GM23248 (cell line): ENCODE data around the gene UST. TPM values are rescaled to one million over a fixed set of nuclear protein-coding genes. Genes with fewer than 3 reads are reported as not detected.
A peak's percentile ranks its signal among the peaks of the same experiment; 100 is the strongest.

Experiments
- DNase-seq: peaks from one replicate; pipeline ENCODE4 v3.0.0-alpha.2; 2015
- H2AFZ ChIP-seq: fragments of 200-600 bp; sonication (generic); 2 replicates; pipeline ENCODE4 v1.6.1; 2016; ENCODE audit warnings: antibody characterized with exemption
- H3F3A ChIP-seq: fragments of 200-600 bp; sonication (generic); 2 replicates; pipeline ENCODE4 v1.6.1; 2016; ENCODE audit warnings: mild to moderate bottlenecking, antibody characterized with exemption, mixed run types; ENCODE audit not compliant: insufficient read depth
- H3K27ac ChIP-seq: fragments of 200-600 bp; sonication (generic); 2 replicates; pipeline ENCODE4 v1.5.1; 2016; ENCODE audit warnings: mild to moderate bottlenecking
- H3K27me3 ChIP-seq: fragments of 200-600 bp; sonication (generic); replicated peaks from 2 replicates; pipeline ENCODE4 v1.6.1; 2016; ENCODE audit warnings: mild to moderate bottlenecking; ENCODE audit not compliant: insufficient read depth
- H3K36me3 ChIP-seq: fragments of 200-600 bp; sonication (generic); 2 replicates; pipeline ENCODE4 v1.6.1; 2016; ENCODE audit warnings: low read depth, mild to moderate bottlenecking
- H3K4me1 ChIP-seq: fragments of 200-600 bp; sonication (generic); 2 replicates; pipeline ENCODE4 v1.6.1; 2016; ENCODE audit warnings: mild to moderate bottlenecking; ENCODE audit not compliant: insufficient read depth
- H3K4me2 ChIP-seq: fragments of 200-600 bp; sonication (generic); one replicate; pipeline ENCODE4 v1.6.1; 2016; ENCODE audit warnings: mild to moderate bottlenecking; ENCODE audit not compliant: unreplicated experiment
- H3K4me3 ChIP-seq: fragments of 200-600 bp; sonication (generic); 2 replicates; pipeline ENCODE4 v1.5.1; 2016; ENCODE audit warnings: mild to moderate bottlenecking
- H3K79me2 ChIP-seq: fragments of 200-600 bp; sonication (generic); 2 replicates; pipeline ENCODE4 v1.6.1; 2016; ENCODE audit warnings: mild to moderate bottlenecking; ENCODE audit not compliant: insufficient read depth
- H3K9ac ChIP-seq: fragments of 200-600 bp; sonication (generic); 2 replicates; pipeline ENCODE4 v1.6.1; 2016; ENCODE audit warnings: mild to moderate bottlenecking
- H3K9me2 ChIP-seq: fragments of 200-600 bp; sonication (generic); 2 replicates; pipeline ENCODE4 v1.6.1; 2016; ENCODE audit warnings: mixed run types, mild to moderate bottlenecking, moderate library complexity; ENCODE audit not compliant: insufficient read depth
- H3K9me3 ChIP-seq: fragments of 200-600 bp; sonication (generic); one replicate; pipeline ENCODE4 v1.6.1; 2017; ENCODE audit warnings: low read depth
- H4K20me1 ChIP-seq: fragments of 200-600 bp; sonication (generic); 2 replicates; pipeline ENCODE4 v1.6.0; 2016; ENCODE audit not compliant: insufficient read depth
- EZH2 ChIP-seq: fragments of 200-600 bp; sonication (generic); IDR thresholded peaks from 2 replicates; pipeline ENCODE4 v1.6.1; 2018; ENCODE audit warnings: antibody characterized with exemption, mild to moderate bottlenecking; ENCODE audit not compliant: insufficient read depth, poor library complexity, severe bottlenecking
- EZH2phosphoT487 ChIP-seq: fragments of 200-600 bp; sonication (generic); IDR thresholded peaks from 2 replicates; pipeline ENCODE4 v1.6.1; 2018; ENCODE audit warnings: antibody characterized with exemption, moderate library complexity, mild to moderate bottlenecking, low read depth; ENCODE audit not compliant: insufficient read depth
- WGBS, 2 experiments: methylation state at CpG; one replicate each; pipeline ENCODE4 v1.1.6; 2015 to 2017; ENCODE audit warnings: low lambda C conversion rate in 2 of 2, low coverage in 1 of 2; ENCODE audit errors: missing lambda C conversion rate in 2 of 2; 5-methylcytosine and 5-hydroxymethylcytosine counted together
- in situ Hi-C: fragments of 300-500 bp; cut with MboI; formaldehyde crosslinking; loops from 2 replicates; pipeline ENCODE4 v1.15.0; 2020
- polyA plus RNA-seq: library from polyadenylated mRNA; unstranded; fragments of >200 nt; fragmentation: Nextera tagmentation; extraction: Ambion mirVana; gene quantifications from 2 replicates; pipeline ENCODE4 v1.2.1, GENCODE V29; 2016
- total RNA-seq: library from RNA; depleted of rRNA; stranded (reverse); fragments of >200 nt; shearing (Covaris generic); gene quantifications from 2 replicates; pipeline ENCODE4 v1.2.3, GENCODE V29; 2014

The UST gene
- total and polyA plus RNA-seq, 2 experiments from 2014 or later: 10.1 to 23.3 TPM

GRCh38 chr6:148758492-148758891, 11.7 kb downstream of the UST start:
- no peak overlapping the region for H3K4me3 ChIP-seq
- WGBS, 2 experiments: 78 to 83% methylated on average over 6 of the region's 6 CpGs
- H4K20me1 ChIP-seq: no peaks in the 10 kb centered on the region
- H3K79me2 ChIP-seq: peaks cover 72% of the 10 kb centered on the region
- no peak overlapping the region for H2AFZ ChIP-seq
- in situ Hi-C loops: no loop called here
- TF ChIP-seq EZH2phosphoT487 (no peak), EZH2 (no peak)
- no peak overlapping the region for H3K27ac ChIP-seq
- H3K27me3 ChIP-seq: no peaks in the 10 kb centered on the region
- no peak for DNase-seq
- H3K4me2 ChIP-seq: no peak overlapping the region
- H3K9ac ChIP-seq: no peak overlapping the region
- H3K4me1 ChIP-seq: peaks cover 43% of the 10 kb centered on the region
- H3K9me3 ChIP-seq: no peaks in the 10 kb centered on the region
- no peaks in the 10 kb centered on the region for H3K9me2 ChIP-seq
- H3K36me3 ChIP-seq: no peaks in the 10 kb centered on the region
- peaks cover 34% of the 10 kb centered on the region for H3F3A ChIP-seq

- peak; percentile 41 for DNase-seq
- 0 to 5% methylated on average over 1 of the region's 1 CpG for WGBS, 2 experiments
- Histone ChIP-seq H3K79me2 (peaks cover 72% of the 10 kb centered on the region), H3K4me3 (peak overlapping the region; percentile 69), H3K9me3 (no peaks in the 10 kb centered on the region), H3K27ac (peak overlapping the region; percentile 97), H3K9me2 (no peaks in the 10 kb centered on the region), H3K4me1 (peaks cover 43% of the 10 kb centered on the region), H2AFZ (peak overlapping the region; percentile 70; the same call in 1 of the 2 replicates), H3F3A (peaks cover 34% of the 10 kb centered on the region), H3K9ac (peak overlapping the region; percentile 92), H3K4me2 (peak overlapping the region; percentile 91), H4K20me1 (no peaks in the 10 kb centered on the region), H3K27me3 (no peaks in the 10 kb centered on the region), H3K36me3 (no peaks in the 10 kb centered on the region)
- TF ChIP-seq EZH2 (no peak), EZH2phosphoT487 (no peak)
- in situ Hi-C loops: no loop called here
Measured at GRCh38 chr6:148760258-148760534, 13.4 kb downstream of the UST start.

- Histone ChIP-seq H2AFZ (peak overlapping the region; percentile 70), H3K4me3 (peak overlapping the region; percentile 69), H3K36me3 (no peaks in the 10 kb centered on the region), H3K27ac (peak overlapping the region; percentile 97), H4K20me1 (no peaks in the 10 kb centered on the region), H3K4me1 (peaks cover 43% of the 10 kb centered on the region), H3F3A (peaks cover 34% of the 10 kb centered on the region), H3K9ac (peak overlapping the region; percentile 92), H3K4me2 (peak overlapping the region; percentile 91), H3K9me2 (no peaks in the 10 kb centered on the region), H3K27me3 (no peaks in the 10 kb centered on the region), H3K79me2 (peaks cover 73% of the 10 kb centered on the region), H3K9me3 (no peaks in the 10 kb centered on the region)
- TF ChIP-seq EZH2phosphoT487 (no peak), EZH2 (no peak)
- DNase-seq: peak; percentile 92
- 1 to 5% methylated on average over 14 of the region's 14 CpGs for WGBS, 2 experiments
- in situ Hi-C loops: no loop called here
Measured at GRCh38 chr6:148760568-148761526, 14.0 kb downstream of the UST start.

- Histone ChIP-seq H3K36me3 (no peaks in the 10 kb centered on the region), H3K27ac (peak overlapping the region; percentile 97), H4K20me1 (no peaks in the 10 kb centered on the region), H3F3A (peaks cover 34% of the 10 kb centered on the region), H3K4me3 (peak overlapping the region; percentile 69), H3K4me1 (peaks cover 43% of the 10 kb centered on the region), H3K4me2 (peak overlapping the region; percentile 91), H3K9me3 (no peaks in the 10 kb centered on the region), H3K27me3 (no peaks in the 10 kb centered on the region), H3K9me2 (no peaks in the 10 kb centered on the region), H3K9ac (peak overlapping the region; percentile 92), H2AFZ (peak overlapping the region; percentile 70), H3K79me2 (peaks cover 75% of the 10 kb centered on the region)
- 24 to 26% methylated on average over 8 of the region's 8 CpGs for WGBS, 2 experiments
- no peak for DNase-seq
- in situ Hi-C loops: no loop called here
- TF ChIP-seq EZH2phosphoT487 (no peak), EZH2 (no peak)
Measured at GRCh38 chr6:148761527-148762011, 14.7 kb downstream of the UST start.
